GM19455 (cell line): ENCODE measurements around the gene SHB.
A peak's percentile ranks its signal among the peaks of the same experiment; 100 is the strongest.
"Not testable (repeated sequence)": the region's sequence is repeated elsewhere in the genome, so short reads cannot be mapped to it uniquely, and the experiment has no call there.

ENCODE experiments used
- ATAC-seq: cut with Tn5 transposase; IDR thresholded peaks from one replicate; pipeline ENCODE4 v1.9.1; 2021; ENCODE audit not compliant: unreplicated experiment

SHB gene

GRCh38 chr9:38064842-38065368 is 4.1 kb downstream of the SHB start:
- no peak for ATAC-seq

DNA sequence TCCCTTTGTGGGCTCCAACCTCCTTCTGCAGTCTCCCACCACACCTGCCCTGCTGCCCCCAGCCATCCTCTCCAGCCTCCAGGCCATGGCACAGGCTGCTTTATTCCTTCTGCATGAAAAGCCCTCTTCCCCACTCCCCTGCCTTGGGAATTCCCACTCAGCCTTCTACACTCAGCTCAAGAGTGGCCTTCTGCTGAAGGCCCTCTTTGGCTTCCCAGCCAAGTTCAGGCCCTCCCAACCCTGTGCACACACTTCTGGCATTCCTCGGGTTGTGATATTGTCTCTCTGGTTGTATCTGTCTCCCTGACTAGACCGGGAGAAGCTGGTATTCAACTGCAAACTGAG is 5.7 kb downstream of the SHB start:
- ATAC-seq, result no peak

DNA sequence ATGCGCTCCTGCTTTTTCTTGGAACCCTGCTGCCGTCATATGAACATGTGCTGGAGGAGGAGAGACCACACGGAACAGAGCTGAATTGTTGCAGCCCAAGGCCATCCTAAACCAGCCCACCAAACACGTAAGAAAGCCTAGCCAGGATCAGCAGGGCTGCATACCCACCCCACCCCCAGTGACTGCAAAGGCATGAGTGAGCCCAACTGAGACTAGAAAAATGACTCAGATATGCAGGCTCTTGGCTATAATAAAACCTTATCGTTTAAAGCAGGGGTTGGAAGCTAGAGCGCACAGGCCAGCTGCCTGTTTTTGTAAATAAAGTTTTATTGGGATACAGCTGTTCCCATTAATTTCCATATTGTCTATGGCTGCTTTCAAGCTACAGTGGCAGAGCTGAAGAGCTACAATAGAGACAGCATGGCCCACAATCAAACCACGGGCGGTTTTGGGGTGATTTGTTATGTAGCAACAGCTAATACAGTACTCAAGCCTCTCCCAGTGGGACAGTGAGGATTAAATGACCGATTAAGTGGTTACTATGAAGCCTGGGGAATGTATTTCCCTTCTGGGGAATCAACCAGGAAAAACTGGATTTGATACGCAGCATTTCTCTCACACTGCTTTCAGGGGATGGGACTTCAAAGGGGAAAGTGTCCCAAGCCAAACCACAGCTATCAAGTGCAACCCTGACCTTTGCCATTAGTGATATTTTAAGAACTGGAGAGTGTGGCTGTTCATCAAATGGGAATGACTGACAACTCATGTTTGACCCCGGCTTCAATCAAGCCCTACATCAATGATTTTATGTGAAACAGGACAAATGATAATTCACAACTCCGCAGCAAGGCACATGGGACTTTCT is 6.3 kb downstream of the SHB start:
- ATAC-seq, result no peak

DNA sequence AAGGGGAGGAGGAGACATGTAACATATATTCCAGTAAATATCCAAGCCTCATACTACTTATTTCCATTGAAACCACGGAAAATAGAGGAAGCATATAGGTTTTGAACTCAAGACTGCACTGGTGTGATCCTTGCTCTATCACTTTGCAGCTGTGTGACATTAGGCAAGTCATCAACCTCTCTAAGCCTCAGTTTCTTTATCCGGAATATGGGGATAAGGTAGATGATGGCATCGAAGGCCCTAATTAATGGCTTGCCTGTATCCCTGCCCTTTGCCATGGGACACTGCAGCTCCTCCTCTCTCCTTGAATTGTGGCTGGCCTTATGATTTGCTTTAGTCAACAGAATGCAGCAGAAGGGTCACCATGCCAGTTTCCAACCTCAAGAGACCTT is 6.9 kb downstream of the SHB start:
- ATAC-seq, result no peak

DNA sequence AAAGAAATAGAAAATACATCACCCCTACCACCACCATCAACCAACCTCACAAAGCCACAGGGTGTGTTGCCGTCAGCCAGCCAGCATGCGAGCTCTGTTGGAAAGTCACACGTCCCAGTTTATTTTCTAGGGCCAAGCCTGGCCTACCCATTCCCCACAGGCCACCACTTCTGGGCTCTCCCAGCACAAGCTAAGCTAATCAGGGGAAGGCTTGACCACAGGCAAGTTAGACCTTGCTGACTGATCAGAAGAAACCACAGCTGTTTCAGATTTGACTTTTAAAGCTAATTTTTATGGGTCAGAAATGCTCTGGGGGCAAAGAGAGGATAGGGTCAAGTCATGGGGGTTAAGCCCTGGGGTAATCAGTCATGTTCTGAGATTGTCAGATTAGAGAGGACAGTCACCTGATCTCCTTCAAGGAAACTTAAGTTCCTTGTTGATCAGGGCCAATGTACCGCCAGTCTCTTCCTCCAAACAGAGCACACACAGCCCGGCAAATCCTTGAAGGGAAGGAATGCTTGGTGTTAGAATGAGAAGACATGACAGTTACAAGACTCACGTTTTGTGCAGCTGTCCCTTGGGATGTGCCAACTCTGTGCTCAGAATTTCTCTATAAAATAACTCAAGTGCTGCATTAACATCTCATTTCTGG is 7.6 kb downstream of the SHB start:
- ATAC-seq, result peak; percentile 63

- no peak for ATAC-seq
These were observed 8.3 kb downstream of the SHB start for GRCh38 chr9:38060681-38061080.

DNA sequence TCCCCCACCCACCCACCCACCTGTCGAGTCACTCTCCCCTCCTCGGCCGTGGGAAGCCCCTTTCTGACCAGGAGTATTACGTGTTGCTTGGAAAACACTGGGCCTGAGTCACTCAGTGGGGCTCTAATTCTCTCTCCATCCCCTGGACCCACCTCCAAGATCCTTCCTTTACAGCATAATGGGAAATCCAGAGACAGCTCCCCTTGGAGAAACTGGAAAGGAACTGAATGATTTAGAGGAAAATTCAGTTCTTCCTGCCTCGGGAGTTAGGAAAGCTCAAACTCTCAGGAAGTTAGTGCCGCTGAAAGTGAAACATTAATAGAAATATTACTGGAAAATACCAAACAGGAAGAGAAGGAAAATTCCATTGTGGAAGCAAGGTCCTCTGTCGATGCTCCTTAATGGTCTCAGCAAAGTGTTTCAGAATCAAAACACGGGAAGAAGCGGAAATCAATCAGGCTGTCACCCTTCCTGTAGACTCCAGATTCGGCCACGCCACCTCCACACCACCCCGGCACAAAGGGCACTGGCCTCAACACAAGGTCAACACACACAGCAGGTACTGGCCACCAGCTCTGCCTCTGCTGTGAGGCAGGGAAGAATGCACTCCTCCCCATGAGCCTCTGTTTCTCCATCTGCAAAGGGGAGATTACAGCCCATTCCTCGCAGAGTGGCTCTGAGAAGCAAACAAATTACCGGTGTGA is 9.6 kb downstream of the SHB start:
- no peak for ATAC-seq

DNA sequence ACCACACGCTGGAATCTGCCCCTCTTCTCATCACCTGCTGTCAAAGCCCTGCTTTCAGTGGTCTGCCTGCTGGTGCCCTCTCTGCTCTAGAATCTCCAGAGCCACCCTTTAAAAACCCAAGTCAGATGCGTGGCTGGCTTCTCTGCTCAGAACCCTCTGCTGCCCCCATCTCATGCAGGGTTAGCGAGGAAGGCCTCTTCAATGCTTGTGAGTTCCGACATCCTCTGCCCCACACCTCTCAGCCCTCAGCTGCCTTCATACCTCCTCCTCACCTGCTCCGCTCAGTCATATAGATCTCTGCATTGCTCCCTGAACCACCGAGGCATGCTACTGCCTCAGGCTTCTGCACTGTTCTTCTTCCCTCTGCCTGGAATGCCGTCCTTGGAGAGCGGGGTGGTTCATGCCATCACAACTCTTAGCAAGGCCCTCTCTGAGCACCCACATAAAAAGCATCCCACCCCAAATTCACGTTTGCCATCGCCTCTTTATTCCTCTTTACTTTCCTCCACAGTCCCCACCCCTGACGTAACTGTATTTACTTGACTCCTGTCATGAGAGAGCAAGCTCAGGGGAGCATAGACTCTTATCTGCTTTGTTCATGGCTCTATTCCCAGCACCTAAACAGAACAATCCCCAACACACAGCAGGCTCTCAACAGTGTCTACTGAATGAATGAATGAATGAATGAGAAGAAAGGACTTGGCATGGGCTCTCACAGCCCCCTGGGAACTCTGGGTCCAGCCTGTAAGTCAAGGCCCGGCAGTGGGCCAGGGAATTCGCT is 10.4 kb downstream of the SHB start:
- no peak for ATAC-seq

DNA sequence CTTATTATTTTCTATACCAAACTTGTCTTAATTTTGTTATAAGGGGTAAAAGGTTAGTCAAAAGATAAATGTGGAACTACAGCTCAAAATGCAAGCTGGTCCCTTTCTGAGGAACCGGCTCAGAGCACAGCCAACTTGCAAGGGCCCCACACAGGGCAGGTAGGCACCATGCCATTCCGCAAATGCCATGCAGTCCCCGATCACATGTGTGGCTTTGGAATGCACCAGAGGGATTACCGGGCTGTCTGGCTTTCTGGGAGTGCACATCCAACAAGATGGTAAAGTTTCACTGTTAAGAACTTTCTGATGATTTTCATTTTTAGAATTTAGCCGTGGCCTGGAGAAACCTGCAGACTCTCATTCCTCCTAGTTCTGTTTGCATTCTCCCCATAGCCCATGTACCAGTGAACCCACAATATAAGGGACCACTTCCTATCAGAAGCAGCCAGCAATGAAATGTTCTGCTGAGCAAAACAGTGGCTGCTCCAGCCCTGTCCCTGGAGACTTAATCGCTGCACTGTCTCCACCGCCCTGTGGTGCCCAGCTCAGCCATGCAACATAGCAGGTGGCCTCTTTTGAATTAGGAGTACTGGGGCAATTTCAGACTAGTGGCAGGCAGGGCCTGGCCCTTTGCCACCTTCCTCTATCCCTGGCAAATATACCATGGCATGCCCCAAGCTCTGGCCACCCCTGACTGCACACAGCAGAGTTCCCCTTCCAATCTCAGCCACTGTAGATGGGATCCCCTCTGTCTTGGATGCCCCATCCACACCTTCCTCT is 11.4 kb downstream of the SHB start:
- ATAC-seq, result no peak

DNA sequence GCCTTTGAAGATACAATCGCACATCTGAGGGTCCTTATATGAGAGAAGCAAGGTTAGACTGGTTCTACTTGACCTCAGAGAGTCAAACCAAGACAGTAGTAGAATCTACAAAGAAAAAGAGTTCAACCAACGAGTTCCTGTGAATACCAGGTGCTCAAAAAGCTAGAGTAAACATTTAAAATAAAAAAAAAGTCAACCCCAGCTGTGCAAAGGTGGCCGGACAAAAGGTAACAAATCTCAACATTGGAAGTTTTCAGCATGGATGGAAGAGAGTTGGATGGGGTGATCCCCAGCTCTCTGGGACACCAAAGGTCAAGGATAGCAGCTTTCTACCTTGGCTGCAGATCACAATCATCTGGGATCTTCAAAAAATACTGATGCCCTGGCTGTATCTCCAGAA is 14.4 kb downstream of the SHB start:
- ATAC-seq, result no peak

DNA sequence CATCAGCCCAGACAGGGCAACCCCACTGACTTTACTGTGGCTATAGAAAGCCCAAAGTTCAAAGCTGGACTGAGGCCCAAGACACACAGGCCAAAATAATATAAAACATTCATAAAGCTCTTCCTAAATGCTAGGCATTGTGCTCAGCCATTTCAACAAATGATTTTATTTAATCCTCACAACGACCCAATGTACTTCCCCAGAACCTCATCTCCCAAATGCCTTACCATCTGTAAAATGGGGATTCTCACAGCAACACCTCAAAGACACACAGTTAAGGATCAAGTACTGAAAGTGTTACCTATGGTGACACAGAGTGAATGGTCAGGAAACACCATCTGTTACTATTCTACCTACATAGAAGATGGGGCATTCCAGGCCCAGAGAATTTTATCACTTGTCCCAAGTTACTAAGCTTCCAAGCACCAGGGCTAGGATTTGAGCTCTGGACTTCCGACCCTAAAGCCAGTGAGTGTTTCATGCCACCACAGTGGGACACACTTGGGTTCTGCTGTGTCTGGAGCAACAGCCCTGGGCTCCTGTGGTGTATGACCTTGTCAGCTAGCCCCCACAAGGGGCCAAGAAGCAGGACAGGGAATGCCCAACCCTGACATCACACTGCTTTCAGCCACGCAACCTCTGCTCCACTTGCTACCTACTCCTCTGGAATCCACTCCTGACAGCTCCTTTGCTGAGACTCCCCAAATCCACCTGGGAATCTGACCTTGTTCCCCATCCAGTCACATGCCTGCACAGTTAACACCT is 15.1 kb downstream of the SHB start:
- no peak for ATAC-seq

- ATAC-seq, result no peak
These were observed 17.1 kb downstream of the SHB start for GRCh38 chr9:38051780-38052546.

- no peak for ATAC-seq
These were observed 20.6 kb downstream of the SHB start for GRCh38 chr9:38048316-38048969.

- ATAC-seq, result no peak
These were observed 21.5 kb downstream of the SHB start for GRCh38 chr9:38047301-38048251.

DNA sequence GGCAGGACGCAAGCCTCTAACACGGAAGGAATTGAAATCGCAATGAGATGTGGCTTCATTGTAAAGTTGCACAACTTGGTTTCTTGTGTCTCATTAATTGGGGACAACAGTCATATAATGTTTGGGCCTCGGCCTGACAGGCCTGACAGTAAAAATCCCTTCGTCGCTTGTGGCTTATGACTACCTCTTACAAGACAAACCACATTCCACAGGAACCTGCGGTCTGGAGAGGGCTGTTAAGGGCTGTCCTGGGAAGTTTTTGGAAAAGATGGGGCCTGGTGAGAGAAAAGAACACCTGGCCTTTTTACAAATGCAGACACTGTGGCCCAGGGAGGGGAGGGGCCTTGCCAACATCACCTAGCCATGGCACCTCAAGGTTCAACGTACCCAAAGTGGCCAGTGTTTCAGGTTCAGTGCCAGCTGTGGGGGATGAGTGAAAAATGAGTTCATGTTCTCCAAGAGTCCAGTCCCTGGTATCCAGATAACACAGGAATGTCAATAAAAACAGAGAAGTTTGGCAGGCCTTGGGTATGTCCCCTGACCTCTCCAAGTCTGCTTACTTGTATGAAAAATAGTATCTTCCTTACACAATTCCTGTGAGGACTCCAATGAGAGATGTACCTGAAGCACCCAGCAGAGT is 22.2 kb downstream of the SHB start:
- no peak for ATAC-seq

GRCh38 chr9:38045939-38046338 is 23.1 kb downstream of the SHB start:
- ATAC-seq, result not testable (repeated sequence)

DNA sequence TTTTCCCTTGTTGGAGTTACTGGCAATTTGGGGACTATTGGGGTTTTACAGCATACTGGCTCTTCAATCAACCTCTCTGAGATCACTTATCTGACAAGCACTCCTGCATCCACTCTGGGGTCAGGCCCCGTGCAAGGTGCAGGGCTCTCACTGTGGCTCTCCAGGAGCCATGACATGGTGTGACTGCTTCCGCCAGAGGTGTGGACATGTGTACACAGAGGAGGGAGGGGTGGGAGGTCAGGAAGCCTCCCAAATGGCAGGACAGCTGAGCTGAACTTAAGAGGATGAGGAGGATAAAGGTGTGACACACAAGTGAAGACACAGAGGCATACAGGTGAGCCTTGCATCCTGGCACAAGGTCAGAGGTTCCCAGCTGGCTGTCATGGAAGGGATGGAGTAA is 24.3 kb downstream of the SHB start:
- no peak for ATAC-seq
